ENCODE measurements around the gene KIN. TPM values are rescaled to one million over a fixed set of nuclear protein-coding genes. Genes with fewer than 3 reads are reported as not detected.

KIN gene
- total and polyA plus RNA-seq, 8 donors, result 4.1 to 51.9 (median 10.5) TPM

DNA sequence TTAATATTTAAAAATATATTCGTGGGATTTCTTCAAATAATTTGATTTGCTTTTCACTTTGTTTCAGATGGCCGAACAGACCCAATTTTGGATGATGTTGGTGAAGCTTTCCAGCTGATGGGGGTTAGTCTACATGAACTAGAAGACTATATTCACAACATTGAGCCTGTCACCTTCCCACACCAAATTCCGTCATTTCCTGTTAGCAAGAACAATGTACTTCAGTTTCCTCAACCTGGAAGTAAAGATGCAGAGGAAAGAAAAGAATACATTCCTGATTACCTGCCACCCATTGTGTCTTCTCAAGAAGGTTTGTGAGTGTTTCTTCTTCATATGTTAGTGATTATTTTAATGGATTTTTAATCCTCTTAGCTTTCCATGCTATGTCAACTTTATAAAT lies 36.5 kb upstream of the KIN start:
- H3K27ac ChIP-seq, result no peak overlapping the region
- TF ChIP-seq POLR2A (IDR thresholded peaks at IDR 0.05), result no peak
- TF ChIP-seq, protein P1, sequence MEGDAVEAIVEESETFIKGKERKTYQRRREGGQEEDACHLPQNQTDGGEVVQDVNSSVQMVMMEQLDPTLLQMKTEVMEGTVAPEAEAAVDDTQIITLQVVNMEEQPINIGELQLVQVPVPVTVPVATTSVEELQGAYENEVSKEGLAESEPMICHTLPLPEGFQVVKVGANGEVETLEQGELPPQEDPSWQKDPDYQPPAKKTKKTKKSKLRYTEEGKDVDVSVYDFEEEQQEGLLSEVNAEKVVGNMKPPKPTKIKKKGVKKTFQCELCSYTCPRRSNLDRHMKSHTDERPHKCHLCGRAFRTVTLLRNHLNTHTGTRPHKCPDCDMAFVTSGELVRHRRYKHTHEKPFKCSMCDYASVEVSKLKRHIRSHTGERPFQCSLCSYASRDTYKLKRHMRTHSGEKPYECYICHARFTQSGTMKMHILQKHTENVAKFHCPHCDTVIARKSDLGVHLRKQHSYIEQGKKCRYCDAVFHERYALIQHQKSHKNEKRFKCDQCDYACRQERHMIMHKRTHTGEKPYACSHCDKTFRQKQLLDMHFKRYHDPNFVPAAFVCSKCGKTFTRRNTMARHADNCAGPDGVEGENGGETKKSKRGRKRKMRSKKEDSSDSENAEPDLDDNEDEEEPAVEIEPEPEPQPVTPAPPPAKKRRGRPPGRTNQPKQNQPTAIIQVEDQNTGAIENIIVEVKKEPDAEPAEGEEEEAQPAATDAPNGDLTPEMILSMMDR (IDR thresholded peaks at IDR 0.05), result no peak
- no peak for TF ChIP-seq POLR2AphosphoS5 (IDR thresholded peaks at IDR 0.05)
- no peak for TF ChIP-seq EP300 (IDR thresholded peaks at IDR 0.05)
- peaks cover 8 to 26% (median 17%) of the 10 kb centered on the region in 4 donors for H3K4me1 ChIP-seq
- no peaks in the 10 kb centered on the region for H3K9me3 ChIP-seq
- no peaks in the 10 kb centered on the region for H3K27me3 ChIP-seq
- WGBS, 5 donors, result 85 to 92% (median 89%) methylated on average over 3 of the region's 3 CpGs
- H3K36me3 ChIP-seq, result peaks cover 9 to 49% (median 45%) of the 10 kb centered on the region in 4 donors
- no peak for DNase-seq
- no peak overlapping the region for H3K4me3 ChIP-seq
- intact Hi-C loops (cut with DNase I; ENCODE audit: low total_unique reads), result no loop called here

DNA sequence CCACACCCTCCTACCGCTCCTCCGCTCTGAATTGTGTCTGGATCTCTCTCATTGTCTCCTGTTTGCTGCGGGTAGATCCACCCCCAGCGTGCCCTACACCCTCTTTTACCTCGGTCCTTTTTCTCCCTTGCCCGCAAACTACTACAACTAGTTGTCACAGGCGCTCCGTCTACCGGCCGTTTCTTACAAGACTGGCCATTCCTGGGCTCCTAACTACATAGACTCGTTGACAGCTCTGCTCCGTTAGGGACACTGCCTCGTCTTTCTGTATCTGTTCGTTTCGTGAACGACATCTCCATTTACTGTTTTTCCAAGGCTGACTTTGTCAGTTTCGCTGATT lies 31.3 kb upstream of the KIN start:
- H3K4me1 ChIP-seq, result peaks cover 10 to 37% (median 29%) of the 10 kb centered on the region in 4 donors
- H3K27me3 ChIP-seq, result no peaks in the 10 kb centered on the region
- peak overlapping the region in 4 of 5 donors; percentile 78 to 86 (median 80) for H3K27ac ChIP-seq
- H3K36me3 ChIP-seq, result peaks cover 0 to 12% (median 10%) of the 10 kb centered on the region in 4 donors
- no peaks in the 10 kb centered on the region for H3K9me3 ChIP-seq
- peak overlapping the region; percentile 94 to 100 (median 99) for H3K4me3 ChIP-seq
- peak; percentile 51 to 71 for DNase-seq
- no peak for TF ChIP-seq POLR2AphosphoS5 (IDR thresholded peaks at IDR 0.05)
- TF ChIP-seq, protein P1 (IDR thresholded peaks at IDR 0.05), result peak in 1 of 7 experiments; percentile 11
- intact Hi-C loops (cut with DNase I; ENCODE audit: low total_unique reads), result no loop called here
- WGBS, 5 donors, result 0 to 1% (median 1%) methylated on average over 17 of the region's 17 CpGs

DNA sequence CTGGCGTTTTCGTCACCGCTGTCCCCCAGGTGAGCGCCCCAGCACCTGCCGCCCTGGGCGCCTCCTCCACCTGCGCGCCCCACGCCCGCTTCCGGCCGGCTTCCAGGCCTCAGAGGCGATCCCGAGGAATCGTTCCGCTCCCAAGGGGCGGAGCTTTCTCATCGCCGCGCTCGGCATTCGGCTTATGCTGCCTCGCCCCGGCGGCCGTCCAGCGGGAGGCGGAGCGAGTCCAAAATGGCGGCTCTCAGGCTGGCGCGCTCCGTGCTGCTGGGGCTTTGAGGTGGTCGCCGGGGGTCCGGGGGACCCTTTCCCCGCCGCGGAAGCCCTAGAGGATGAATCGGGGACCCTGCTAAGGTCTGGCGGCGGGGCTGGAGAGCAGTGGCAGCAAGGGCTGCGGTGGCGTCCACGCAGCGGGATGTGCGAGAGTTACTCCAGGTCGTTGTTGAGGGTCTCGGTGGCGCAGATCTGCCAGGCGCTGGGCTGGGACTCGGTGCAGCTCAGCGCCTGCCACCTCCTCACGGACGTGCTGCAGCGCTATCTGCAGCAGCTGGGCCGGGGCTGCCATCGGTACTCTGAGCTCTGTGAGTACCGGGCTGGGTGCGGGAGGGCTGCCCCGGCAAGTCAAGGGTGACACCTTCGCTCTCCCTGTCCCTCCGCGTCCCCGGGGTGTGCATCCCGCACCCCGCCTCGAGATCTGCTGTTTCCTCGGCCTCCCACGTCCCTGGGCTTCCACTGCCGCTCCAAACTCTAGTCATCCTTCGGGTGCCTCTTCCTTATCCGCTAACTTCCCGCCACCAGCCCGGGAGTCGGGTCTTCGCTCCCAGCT lies 30.7 kb upstream of the KIN start, which contains the start of gene TAF3:
Gene TAF3, plus strand, starts transcription at position 211 of the 826 bp plus-strand sequence. Its CDS starts 205 bp downstream, at position 416.
- 0% methylated on average over 45 to 77 of the region's 77 CpGs for WGBS, 5 donors
- TF ChIP-seq EP300 (IDR thresholded peaks at IDR 0.05), result no peak
- TF ChIP-seq, protein P1 (IDR thresholded peaks at IDR 0.05), result no peak
- peak in 1 of 4 donors; percentile 67 for TF ChIP-seq POLR2A (IDR thresholded peaks at IDR 0.05)
- peak; percentile 77 to 97 (median 89) for TF ChIP-seq POLR2AphosphoS5 (IDR thresholded peaks at IDR 0.05)
- Histone ChIP-seq H3K9me3 (no peaks in the 10 kb centered on the region), H3K36me3 (peaks cover 0 to 11% (median 8%) of the 10 kb centered on the region in 4 donors), H3K27me3 (no peaks in the 10 kb centered on the region), H3K4me1 (peaks cover 10 to 37% (median 29%) of the 10 kb centered on the region in 4 donors), H3K4me3 (peak within 1 kb of the TSS; percentile 94 to 100 (median 99)), H3K27ac (peak within 1 kb of the TSS; percentile 78 to 86 (median 79))
- intact Hi-C loops (cut with DNase I; ENCODE audit: low total_unique reads), result no loop called here
- DNase-seq, result peak; percentile 95 to 97

DNA sequence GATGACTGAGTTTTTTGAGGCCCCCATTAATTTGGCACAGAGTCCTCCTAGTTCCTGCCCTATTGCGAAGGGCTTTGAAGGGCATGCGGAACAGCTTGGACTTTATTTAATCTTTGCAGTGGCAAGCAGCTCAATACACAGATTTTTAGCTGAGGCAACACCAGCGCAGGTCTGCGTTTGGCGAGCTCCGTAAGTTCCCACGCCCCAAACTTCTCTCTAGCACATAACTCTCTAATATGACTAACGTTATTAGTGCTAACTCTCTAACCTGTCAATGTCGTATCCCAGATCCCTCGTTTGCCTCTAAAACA lies 30.1 kb upstream of the KIN start:
- Histone ChIP-seq H3K36me3 (peaks cover 0 to 7% (median 4%) of the 10 kb centered on the region in 4 donors), H3K4me3 (peak overlapping the region; percentile 94 to 100 (median 99)), H3K9me3 (no peaks in the 10 kb centered on the region), H3K4me1 (peaks cover 10 to 37% (median 29%) of the 10 kb centered on the region in 4 donors), H3K27ac (peak overlapping the region; percentile 63 to 86 (median 79)), H3K27me3 (no peaks in the 10 kb centered on the region)
- no peak for DNase-seq
- TF ChIP-seq EP300 (IDR thresholded peaks at IDR 0.05) (no peak), POLR2AphosphoS5 (IDR thresholded peaks at IDR 0.05) (no peak)
- TF ChIP-seq, protein P1 (IDR thresholded peaks at IDR 0.05), result no peak
- 0 to 2% (median 1%) methylated on average over 10 of the region's 10 CpGs for WGBS, 5 donors
- intact Hi-C loops (cut with DNase I; ENCODE audit: low total_unique reads), result no loop called here
